ENCODE results near the gene HYAL3. TPM values are rescaled to one million over a fixed set of nuclear protein-coding genes. Genes with fewer than 3 reads are reported as not detected.

HYAL3 gene
- total and polyA plus RNA-seq, 2 of the 8 experiments (the other 6 are each of a cell fraction or from before 2014, with no cell fraction given), result 3.2 to 12.2 TPM

- ChIA-PET CTCF (ENCODE audit: partially characterized antibody) (interaction anchor here (0.7 to 7.5 kb wide), 26 partner anchors 9 to 184 kb away, joined by 3 to 75 read pairs (median 4); partner anchors contain the start of genes HYAL1, IFRD2 and LSMEM2), POLR2A (ENCODE audit: partially characterized antibody) (interaction anchor here (1.1 to 12.6 kb wide), 8 partner anchors 9 to 49 kb away, joined by 3 to 149 read pairs (median 7); partner anchors contain the start of genes HYAL1, HYAL3, IFRD2 and NAA80)
- H3K4me2 ChIP-seq (ENCODE audit: insufficient read depth in 1 of 2, low read depth in 2 of 2, low read length in 2 of 2), result peak overlapping the region in 1 of 2 experiments; percentile 21; a peak in 1 of 4 replicates
- TF ChIP-seq MAX (IDR thresholded peaks at IDR 0.05), result 0 out of 2 replicates have a peak, but pooled peaks have one; percentile 29
- TF ChIP-seq USF2 (IDR thresholded peaks at IDR 0.05; ENCODE audit: low read length), result no peak
- TF ChIP-seq EP300 (IDR thresholded peaks at IDR 0.05; ENCODE audit: borderline replicate concordance in 1 of 2, low read depth in 2 of 2, low read length in 2 of 2), result no peak
- no peak for TF ChIP-seq ATF3 (IDR thresholded peaks at IDR 0.05; ENCODE audit: insufficient read depth, low read depth, low read length)
- no peak for TF ChIP-seq YY1 (IDR thresholded peaks at IDR 0.05; ENCODE audit: low read depth, low read length)
- TF ChIP-seq ATF2 (IDR thresholded peaks at IDR 0.05; ENCODE audit: low read length), result 0 out of 2 replicates have a peak, but pooled peaks have one; percentile 30
These were observed 25.3 kb upstream of the HYAL3 start for GRCh38 chr3:50324351-50325112.

More at GRCh38 chr3:50324351-50325112, 25.3 kb upstream of the HYAL3 start:
- Histone ChIP-seq H3K36me3 (ENCODE audit: control insufficient read depth in 2 of 4, insufficient read depth in 4 of 4, low read length in 3 of 4) (peaks cover 4 to 13% (median 12%) of the 10 kb centered on the region in 4 experiments; a peak in 5 of 8 replicates), H2BK15ac (ENCODE audit: low read length) (peak overlapping the region; percentile 48; the same call in 1 of the 2 replicates), H3K4me3 (ENCODE audit: extremely low read depth in 1 of 4, insufficient read depth in 2 of 4, low read depth in 3 of 4, low read length in 4 of 4) (no peak overlapping the region), H3K4ac (replicated peaks; ENCODE audit: insufficient read length, low read depth, low read length) (no peak overlapping the region), H3K23me2 (ENCODE audit: low read depth, low read length) (peaks cover 28% of the 10 kb centered on the region), H4K5ac (ENCODE audit: insufficient read length, low read depth, low read length) (no peak overlapping the region), H3K18ac (ENCODE audit: extremely low read depth, low read length) (no peak overlapping the region), H2BK5ac (ENCODE audit: low read depth, low read length) (no peak overlapping the region), H4K20me1 (replicated peaks in 1 of 2; ENCODE audit: control insufficient read depth in 1 of 2, insufficient read depth in 2 of 2, low read length in 2 of 2) (peaks cover 4 to 12% of the 10 kb centered on the region in 2 experiments), H3K27me3 (replicated peaks in 1 of 4; ENCODE audit: control insufficient read depth in 3 of 4, extremely low read depth in 1 of 4, insufficient read depth in 3 of 4, low read length in 3 of 4) (no peaks in the 10 kb centered on the region), H4K91ac (replicated peaks; ENCODE audit: insufficient read length, low read length) (no peak overlapping the region), H2BK20ac (ENCODE audit: low read length) (no peak overlapping the region; the same call in 1 of the 2 replicates), H3K9ac (replicated peaks in 1 of 4; ENCODE audit: extremely low read depth in 1 of 4, low read depth in 3 of 4, low read length in 3 of 4) (no peak overlapping the region), H3K79me1 (ENCODE audit: low read depth, low read length) (peaks cover 16% of the 10 kb centered on the region), H4K8ac (ENCODE audit: extremely low read depth, insufficient read depth, low read length) (no peak overlapping the region), H2AFZ (ENCODE audit: low read length) (no peak overlapping the region), H3K14ac (ENCODE audit: insufficient read length) (no peak overlapping the region), H2BK120ac (replicated peaks; ENCODE audit: low read depth, low read length) (no peak overlapping the region), H2AK5ac (ENCODE audit: low read depth, low read length) (no peak overlapping the region), H3K27ac (ENCODE audit: low read depth, low read length) (no peak overlapping the region), H3K56ac (replicated peaks; ENCODE audit: insufficient read length, low read depth, low read length) (no peak overlapping the region), H3K4me1 (replicated peaks in 1 of 4; ENCODE audit: control insufficient read depth in 3 of 4, insufficient read depth in 4 of 4, low read length in 3 of 4) (peaks cover 0 to 37% (median 22%) of the 10 kb centered on the region in 4 experiments; a peak in 6 of 7 replicates), H3K9me3 (ENCODE audit: insufficient read depth in 2 of 2, low read depth in 1 of 2, low read length in 1 of 2) (no peaks in the 10 kb centered on the region), H3K23ac (ENCODE audit: insufficient read length) (no peak overlapping the region), H3K79me2 (ENCODE audit: control insufficient read depth in 1 of 2, insufficient read depth in 2 of 2, low read length in 2 of 2) (peaks cover 0 to 24% of the 10 kb centered on the region in 2 experiments; a peak in 2 of 4 replicates), H2BK12ac (ENCODE audit: low read depth, low read length) (peak overlapping the region; percentile 44; the same call in 1 of the 2 replicates)
- 57% methylated on average over 4 of the region's 4 CpGs; no CpG with 5 or more reads in 1 of the 2 experiments for WGBS, 2 experiments (ENCODE audit: extremely low coverage in 1 of 2, insufficient coverage in 1 of 2, insufficient read length in 1 of 2, insufficient replicate concordance in 2 of 2, low coverage in 1 of 2, low lambda C conversion rate in 2 of 2, missing lambda C conversion rate in 1 of 2)
- peak in 1 of 2 experiments; percentile 96 for DNase-seq (ENCODE audit: low read depth in 1 of 2, low spot score in 2 of 2)
- peak; percentile 81 for FAIRE-seq

Measured in H1 (cell line).